ENCODE data around the gene DNAH14. TPM values are rescaled to one million over a fixed set of nuclear protein-coding genes. Genes with fewer than 3 reads are reported as not detected.

Gene DNAH14
- total RNA-seq, 1 donor from 2014 or later, result 84.7 TPM

- H3K9me3 Mint-ChIP-seq, result peaks cover 66% of the 10 kb centered on the region
Observed at GRCh38 chr1:225070972-225071371, 141.5 kb downstream of the DNAH14 start.

GRCh38 chr1:225097175-225097574 is 167.7 kb downstream of the DNAH14 start:
- H3K4me3 Mint-ChIP-seq, result no peak overlapping the region
- H3K27ac Mint-ChIP-seq, result no peak overlapping the region
- no peaks in the 10 kb centered on the region for H3K27me3 Mint-ChIP-seq (ENCODE audit: low read depth)
- H3K9me3 Mint-ChIP-seq, result peaks cover 40% of the 10 kb centered on the region
- no peak for DNase-seq (ENCODE audit: low spot score in 2 of 2, unreplicated experiment in 2 of 2)
- TF ChIP-seq CTCF (IDR thresholded peaks at IDR 0.05; ENCODE audit: unreplicated experiment), result no peak
- H3K36me3 Mint-ChIP-seq, result peaks cover 34% of the 10 kb centered on the region
- H3K4me1 Mint-ChIP-seq, result no peaks in the 10 kb centered on the region

More at GRCh38 chr1:225070972-225071371, 141.5 kb downstream of the DNAH14 start:
- Mint-ChIP-seq H3K27me3 (ENCODE audit: low read depth) (no peaks in the 10 kb centered on the region), H3K4me3 (no peak overlapping the region), H3K27ac (no peak overlapping the region), H3K36me3 (peaks cover 77% of the 10 kb centered on the region), H3K4me1 (no peaks in the 10 kb centered on the region)
- no peak for TF ChIP-seq CTCF (IDR thresholded peaks at IDR 0.05; ENCODE audit: unreplicated experiment)
- no peak for DNase-seq (ENCODE audit: low spot score in 2 of 2, unreplicated experiment in 2 of 2)

- no peaks in the 10 kb centered on the region for H3K4me1 Mint-ChIP-seq
- H3K27ac Mint-ChIP-seq, result no peak overlapping the region
- H3K27me3 Mint-ChIP-seq (ENCODE audit: low read depth), result no peaks in the 10 kb centered on the region
- H3K36me3 Mint-ChIP-seq, result peaks cover 41% of the 10 kb centered on the region
- TF ChIP-seq CTCF (IDR thresholded peaks at IDR 0.05; ENCODE audit: unreplicated experiment), result no peak
- H3K9me3 Mint-ChIP-seq, result peaks cover 30% of the 10 kb centered on the region
- DNase-seq (ENCODE audit: low spot score in 2 of 2, unreplicated experiment in 2 of 2), result no peak
- H3K4me3 Mint-ChIP-seq, result no peak overlapping the region
Observed at GRCh38 chr1:225111000-225111399, 181.5 kb downstream of the DNAH14 start.

GRCh38 chr1:225113265-225113664 is 183.8 kb downstream of the DNAH14 start:
- Mint-ChIP-seq H3K4me3 (no peak overlapping the region), H3K27me3 (ENCODE audit: low read depth) (no peaks in the 10 kb centered on the region), H3K9me3 (peaks cover 20% of the 10 kb centered on the region), H3K4me1 (no peaks in the 10 kb centered on the region), H3K36me3 (peaks cover 21% of the 10 kb centered on the region), H3K27ac (no peak overlapping the region)
- DNase-seq (ENCODE audit: low spot score in 2 of 2, unreplicated experiment in 2 of 2), result no peak
- no peak for TF ChIP-seq CTCF (IDR thresholded peaks at IDR 0.05; ENCODE audit: unreplicated experiment)

GRCh38 chr1:225114354-225114990 is 185.0 kb downstream of the DNAH14 start:
- Mint-ChIP-seq H3K36me3 (peaks cover 16% of the 10 kb centered on the region), H3K27ac (no peak overlapping the region), H3K4me3 (no peak overlapping the region), H3K27me3 (ENCODE audit: low read depth) (no peaks in the 10 kb centered on the region), H3K9me3 (peaks cover 14% of the 10 kb centered on the region), H3K4me1 (no peaks in the 10 kb centered on the region)
- no peak for TF ChIP-seq CTCF (IDR thresholded peaks at IDR 0.05; ENCODE audit: unreplicated experiment)
- DNase-seq (ENCODE audit: low spot score in 2 of 2, unreplicated experiment in 2 of 2), result no peak

Data from mesothelial cell of epicardium (in vitro differentiated cells).